Panc1 (cell line): Measurements from ENCODE around the gene KANSL1L.

Source experiments
- CTCF ChIP-seq: fragments of 450-650 bp; IDR thresholded peaks from 2 replicates; pipeline ENCODE4 v1.5.1; 2017; ENCODE audit warnings: mild to moderate bottlenecking
- POLR2AphosphoS5 ChIP-seq: IDR thresholded peaks from 2 replicates; pipeline ENCODE4 v1.6.1; 2012; ENCODE audit warnings: mild to moderate bottlenecking, low read depth, low read length, moderate library complexity
- REST ChIP-seq, 2 experiments: IDR thresholded peaks; 2 replicates each; pipeline ENCODE4 v1.6.1; 2011 to 2012; ENCODE audit warnings: low read depth in 2 of 2, control low read depth in 1 of 2, low read length in 1 of 2, mild to moderate bottlenecking in 1 of 2, moderate library complexity in 1 of 2; ENCODE audit not compliant: insufficient read depth in 1 of 2
- SIN3A ChIP-seq: IDR thresholded peaks from 2 replicates; pipeline ENCODE4 v1.6.1; 2012; ENCODE audit warnings: low read depth, mild to moderate bottlenecking, low read length, moderate library complexity, borderline replicate concordance; ENCODE audit not compliant: insufficient read depth

GRCh38 chr2:209976698-209977385 is 194.4 kb downstream of the KANSL1L start:
- TF ChIP-seq CTCF (no peak), REST (IDR thresholded peaks at IDR 0.05; ENCODE audit: insufficient read depth in 1 of 2, low read depth in 2 of 2, low read length in 1 of 2) (no peak), POLR2AphosphoS5 (no peak), SIN3A (no peak)
